IMR-90 (cell line): ENCODE results near the gene CD79A. TPM values are rescaled to one million over a fixed set of nuclear protein-coding genes. Genes with fewer than 3 reads are reported as not detected.
A peak's percentile ranks its signal among the peaks of the same experiment; 100 is the strongest.

Experiments used
- ATAC-seq: fragments of 200-7000 bp; cut with Tn5 transposase; 2 replicates; pipeline ENCODE4 v1.9.1; 2020; ENCODE audit warnings: low read depth, mild to moderate bottlenecking, moderate library complexity
- BruUV-seq: library from RNA; stranded (reverse); fragments of 400-500 nt; replicated peaks from 2 replicates; lab custom pipeline; 2021; lab: Mats Ljungman, UMichigan
- CTCF ChIA-PET: fragments of 300-600 bp; formaldehyde crosslinking; extraction: SDS; loops from one replicate; lab custom pipeline; 2021; ENCODE audit warnings: antibody characterized with exemption; lab: Yijun Ruan, JAX
- POLR2A ChIA-PET: fragments of 300-600 bp; sonication (Branson Sonifier 250); formaldehyde crosslinking; loops from one replicate; lab custom pipeline; 2022; ENCODE audit warnings: antibody characterized with exemption; ENCODE audit not compliant: unreplicated experiment; lab: Charles Lee
- DNase-seq: peaks from one replicate; pipeline ENCODE4 v3.0.0; 2013
- H2AFZ ChIP-seq: replicated peaks from 2 replicates; pipeline ENCODE3; 2013; ENCODE audit warnings: low read length, mild to moderate bottlenecking; ENCODE audit not compliant: poor library complexity
- H2AK5ac ChIP-seq: 2 replicates; pipeline ENCODE4 v1.6.1; 2013; ENCODE audit warnings: low read depth, low read length, inconsistent platforms
- H2AK9ac ChIP-seq: replicated peaks from 2 replicates; pipeline ENCODE3; 2013; ENCODE audit warnings: mild to moderate bottlenecking, low read depth, low read length, moderate library complexity; ENCODE audit not compliant: poor library complexity
- H2BK120ac ChIP-seq: 2 replicates; pipeline ENCODE4 v1.6.1; 2013; ENCODE audit warnings: low read depth, low read length, inconsistent platforms
- H2BK15ac ChIP-seq: 3 replicates; pipeline ENCODE4 v1.6.1; 2013; ENCODE audit warnings: low read depth, low read length, inconsistent platforms
- H2BK20ac ChIP-seq: 2 replicates; pipeline ENCODE4 v1.6.1; 2013; ENCODE audit warnings: low read depth, mild to moderate bottlenecking, inconsistent platforms, low read length, moderate library complexity
- H2BK5ac ChIP-seq: 2 replicates; pipeline ENCODE4 v1.6.1; 2013; ENCODE audit warnings: mild to moderate bottlenecking, low read depth, low read length, inconsistent platforms; ENCODE audit not compliant: poor library complexity, severe bottlenecking
- H3K14ac ChIP-seq: replicated peaks from 2 replicates; pipeline ENCODE4 v1.6.1; 2013; ENCODE audit warnings: low read depth, low read length, inconsistent platforms
- H3K18ac ChIP-seq: 2 replicates; pipeline ENCODE4 v1.6.1; 2013; ENCODE audit warnings: low read depth, low read length, control low read depth
- H3K23ac ChIP-seq: 2 replicates; pipeline ENCODE4 v1.6.1; 2013; ENCODE audit warnings: low read depth, low read length, inconsistent platforms
- H3K27ac ChIP-seq: 2 replicates; pipeline ENCODE4 v1.5.1; 2013; ENCODE audit warnings: mild to moderate bottlenecking, control low read depth, low read length; ENCODE audit not compliant: insufficient read depth
- H3K27me3 ChIP-seq: 2 replicates; pipeline ENCODE4 v1.6.1; 2013; ENCODE audit warnings: low read length; ENCODE audit not compliant: control insufficient read depth, insufficient read depth
- H3K36me3 ChIP-seq: 2 replicates; pipeline ENCODE4 v1.6.1; 2013; ENCODE audit warnings: low read length, mixed read lengths; ENCODE audit not compliant: control insufficient read depth, insufficient read depth
- H3K4ac ChIP-seq: 2 replicates; pipeline ENCODE4 v1.6.1; 2013; ENCODE audit warnings: low read depth, low read length, inconsistent platforms
- H3K4me1 ChIP-seq: 2 replicates; pipeline ENCODE4 v1.6.1; 2013; ENCODE audit warnings: low read length, mixed read lengths; ENCODE audit not compliant: control insufficient read depth, insufficient read depth
- H3K4me2 ChIP-seq: 2 replicates; pipeline ENCODE4 v1.6.1; 2013; ENCODE audit warnings: low read depth, mild to moderate bottlenecking, control low read depth, low read length, moderate library complexity
- H3K4me3 ChIP-seq: 2 replicates; pipeline ENCODE4 v1.5.1; 2013; ENCODE audit warnings: low read depth, mild to moderate bottlenecking, control low read depth, low read length, moderate library complexity; ENCODE audit not compliant: insufficient read depth
- H3K56ac ChIP-seq: 2 replicates; pipeline ENCODE4 v1.6.1; 2013; ENCODE audit warnings: low read length, inconsistent platforms; ENCODE audit not compliant: insufficient read depth; ENCODE audit errors: extremely low read depth
- H3K79me1 ChIP-seq, 2 experiments: 2 replicates each; pipeline ENCODE4 v1.6.1; 2013; ENCODE audit warnings: low read length in 2 of 2, inconsistent platforms in 1 of 2, low read depth in 1 of 2
- H3K9ac ChIP-seq: 2 replicates; pipeline ENCODE4 v1.6.1; 2013; ENCODE audit warnings: low read depth, low read length, control low read depth
- H3K9me1 ChIP-seq: 2 replicates; pipeline ENCODE4 v1.6.1; 2013; ENCODE audit warnings: low read length, inconsistent platforms; ENCODE audit not compliant: insufficient read depth
- H3K9me3 ChIP-seq: 2 replicates; pipeline ENCODE4 v1.6.1; 2013; ENCODE audit warnings: low read length; ENCODE audit not compliant: control insufficient read depth, insufficient read depth
- H4K20me1 ChIP-seq: 2 replicates; pipeline ENCODE4 v1.6.1; 2013; ENCODE audit warnings: low read length, inconsistent platforms; ENCODE audit not compliant: insufficient read depth
- H4K5ac ChIP-seq: 2 replicates; pipeline ENCODE4 v1.6.1; 2013; ENCODE audit warnings: mild to moderate bottlenecking, low read depth, low read length, control low read depth
- H4K8ac ChIP-seq, 2 experiments: 2 replicates each; pipeline ENCODE4 v1.6.1; 2013; ENCODE audit warnings: low read depth in 2 of 2, low read length in 2 of 2, control low read depth in 1 of 2, inconsistent platforms in 1 of 2
- H4K91ac ChIP-seq: 2 replicates; pipeline ENCODE4 v1.6.1; 2013; ENCODE audit warnings: low read depth, low read length, inconsistent platforms; ENCODE audit not compliant: insufficient read depth
- BHLHE40 ChIP-seq: fragments of 150-350 bp; IDR thresholded peaks from 2 replicates; pipeline ENCODE4 v1.6.1; 2016; ENCODE audit warnings: mild to moderate bottlenecking, low read depth, low read length
- CEBPB ChIP-seq: IDR thresholded peaks from 2 replicates; pipeline ENCODE4 v1.6.1; 2012; ENCODE audit warnings: low read depth, low read length, improper control_type of control experiment
- CTCF ChIP-seq: conservative IDR thresholded peaks from 2 replicates; pipeline ENCODE4 v1.5.1; 2012; ENCODE audit warnings: mild to moderate bottlenecking, low read depth, low read length, improper control_type of control experiment
- ELK1 ChIP-seq: fragments of 150-350 bp; IDR thresholded peaks from 2 replicates; pipeline ENCODE4 v1.6.1; 2016; ENCODE audit warnings: low read depth, mild to moderate bottlenecking, low read length, moderate library complexity, borderline replicate concordance
- FOS ChIP-seq: fragments of 150-350 bp; IDR thresholded peaks from 2 replicates; pipeline ENCODE4 v1.6.1; 2016; ENCODE audit warnings: low read depth, low read length
- MAFK ChIP-seq: IDR thresholded peaks from 2 replicates; pipeline ENCODE4 v1.6.1; 2012; ENCODE audit warnings: low read depth, low read length, improper control_type of control experiment
- MAZ ChIP-seq: IDR thresholded peaks from 2 replicates; pipeline ENCODE4 v1.6.1; 2012; ENCODE audit warnings: low read depth, mild to moderate bottlenecking, low read length, improper control_type of control experiment, moderate library complexity, borderline replicate concordance
- MXI1 ChIP-seq: IDR thresholded peaks from 2 replicates; pipeline ENCODE4 v1.6.1; 2012; ENCODE audit warnings: low read depth, mild to moderate bottlenecking, low read length, moderate library complexity, borderline replicate concordance
- POLR2A ChIP-seq: IDR thresholded peaks from 2 replicates; pipeline ENCODE4 v1.6.1; 2012; ENCODE audit warnings: mild to moderate bottlenecking, low read depth, low read length
- RAD21 ChIP-seq: IDR thresholded peaks from 2 replicates; pipeline ENCODE4 v1.6.1; 2012; ENCODE audit warnings: low read length, improper control_type of control experiment
- RCOR1 ChIP-seq: IDR thresholded peaks from 2 replicates; pipeline ENCODE4 v1.6.1; 2012; ENCODE audit warnings: mild to moderate bottlenecking, low read length, improper control_type of control experiment; ENCODE audit not compliant: insufficient replicate concordance
- RFX5 ChIP-seq: IDR thresholded peaks from 2 replicates; pipeline ENCODE4 v1.8.0; 2012; ENCODE audit warnings: low read depth, mild to moderate bottlenecking, low read length, moderate library complexity
- USF2 ChIP-seq: fragments of 150-350 bp; IDR thresholded peaks from 2 replicates; pipeline ENCODE4 v1.6.1; 2017; ENCODE audit warnings: mild to moderate bottlenecking, antibody characterized with exemption, low read length, low read depth
- WGBS, 2 experiments: methylation state at CpG; one replicate each; pipeline versions ENCODE4 v1.1.5 to v1.1.7; 2013; ENCODE audit warnings: missing lambda C conversion rate in 2 of 2; ENCODE audit not compliant: insufficient read length in 1 of 2; ENCODE audit errors: extremely low coverage in 2 of 2; 5-methylcytosine and 5-hydroxymethylcytosine counted together
- dilution Hi-C: fragments of 300-500 bp; cut with HindIII; formaldehyde crosslinking; loops from one replicate; pipeline ENCODE4 v1.14.3; 2018; ENCODE audit warnings: low sequenced_read_pairs; ENCODE audit not compliant: unreplicated experiment
- in situ Hi-C: fragments of 300-500 bp; cut with MboI; formaldehyde crosslinking; loops from 3 replicates; pipeline ENCODE4 v1.14.3; 2019; ENCODE audit warnings: low sequenced_read_pairs, inconsistent platforms, mixed read lengths
- intact Hi-C: fragments of 100-400 bp; cut with micrococcal nuclease; formaldehyde crosslinking; loops from 2 replicates; pipeline ENCODE4 v1.10.0; 2022
- polyA plus RNA-seq, 3 experiments: library from polyadenylated mRNA; depleted of rRNA; stranded (reverse); fragments of >200 nt; gene quantifications; 2 replicates each; pipeline ENCODE4 v1.2.3, GENCODE V29; 2012; ENCODE audit warnings: low replicate concordance in 1 of 3
- total RNA-seq: library from RNA; depleted of rRNA; stranded (reverse); fragments of >200 nt; gene quantifications from 2 replicates; pipeline ENCODE4 v1.2.3, GENCODE V29; 2012

CD79A gene
- total and polyA plus RNA-seq, 2 of the 4 experiments (the other 2 are of a cell fraction), result 0.19 TPM; not detected in 1

- no peak overlapping the region for H3K23ac ChIP-seq
- in situ Hi-C loops (no loop called here), dilution Hi-C loops (no loop called here), intact Hi-C loops (no loop called here)
- no peak overlapping the region for H2BK5ac ChIP-seq
- H4K20me1 ChIP-seq, result peaks cover 27% of the 10 kb centered on the region
- H2BK20ac ChIP-seq, result no peak overlapping the region
- no peaks in the 10 kb centered on the region for H3K4me1 ChIP-seq
- DNase-seq (no peak), ATAC-seq (no peak)
- H3K27me3 ChIP-seq, result peaks cover 25% of the 10 kb centered on the region
- H3K56ac ChIP-seq, result no peak overlapping the region
- peaks cover 39% of the 10 kb centered on the region for H3K36me3 ChIP-seq
- no peak overlapping the region for H3K27ac ChIP-seq
- no peak overlapping the region for H2AK9ac ChIP-seq
- no peak overlapping the region for H4K8ac ChIP-seq
- no peak overlapping the region for H3K4ac ChIP-seq
- no peak overlapping the region for H2BK15ac ChIP-seq
- no peak overlapping the region for H2BK120ac ChIP-seq
- no peak overlapping the region for H2AK5ac ChIP-seq
- peak overlapping the region; percentile 7 for H2AFZ ChIP-seq
- no peak overlapping the region for H3K4me2 ChIP-seq
- no peak overlapping the region for H3K14ac ChIP-seq
- BruUV-seq, result no TSS peak
- H4K5ac ChIP-seq, result no peak overlapping the region
- no peak overlapping the region for H3K18ac ChIP-seq
- no peak overlapping the region for H3K4me3 ChIP-seq
- H3K9me1 ChIP-seq, result no peaks in the 10 kb centered on the region; the same call in 1 of the 2 replicates
- H3K9ac ChIP-seq, result no peak overlapping the region
- ChIA-PET CTCF (no interaction called here), POLR2A (no interaction called here)
- H4K91ac ChIP-seq, result no peak overlapping the region
- TF ChIP-seq MAZ, result no peak
- TF ChIP-seq POLR2A, result no peak
- TF ChIP-seq RCOR1, result no peak
- no peak for TF ChIP-seq MXI1
- no peak for TF ChIP-seq FOS
- TF ChIP-seq MAFK, result no peak
- no peak for TF ChIP-seq RAD21
- no peak for TF ChIP-seq USF2
- no peak for TF ChIP-seq CEBPB
- no peak for TF ChIP-seq BHLHE40
- no peak for TF ChIP-seq RFX5
- TF ChIP-seq CTCF, result no peak
- no peak for TF ChIP-seq ELK1
- H3K9me3 ChIP-seq, result no peaks in the 10 kb centered on the region
- H3K79me1 ChIP-seq, result 0 out of 4 replicates have a peak, but pooled peaks cover 0 to 3% of the 10 kb centered on the region in 2 experiments
- 85% methylated on average over 9 of the region's 25 CpGs; no CpG with 5 or more reads in 1 of the 2 experiments for WGBS, 2 experiments
Observed at GRCh38 chr19:41907994-41908615, 31.0 kb downstream of the CD79A start.
